Common myeloid progenitor, CD34-positive (primary cell): ENCODE measurements around the gene MVB12B.

ENCODE experiments used
- CTCF ChIA-PET: fragments of 350-600 bp; sonication (Branson Sonifier 250); formaldehyde crosslinking; loops from one replicate; lab custom pipeline; 2021; ENCODE audit warnings: antibody characterized with exemption; lab: Charles Lee
- POLR2A ChIA-PET: fragments of 350-600 bp; sonication (Branson Sonifier 250); formaldehyde crosslinking; loops from one replicate; lab custom pipeline; 2021; ENCODE audit warnings: antibody characterized with exemption; lab: Charles Lee
- DNase-seq, 3 donors: peaks; one replicate each; pipeline versions ENCODE4 v3.0.0 to v3.0.0-alpha.2; 2013
- H3K27ac ChIP-seq, 2 experiments: 1 replicate in 1 of 2; 2 replicates in 1 of 2; pipeline ENCODE4 v1.7.0; 2013; ENCODE audit warnings: inconsistent platforms in 2 of 2, low read length in 2 of 2, mild to moderate bottlenecking in 2 of 2, low read depth in 1 of 2, moderate library complexity in 1 of 2; ENCODE audit not compliant: severe bottlenecking in 2 of 2, insufficient read depth in 1 of 2, poor library complexity in 1 of 2
- H3K27me3 ChIP-seq, 5 experiments: replicated peaks in 2 of 5; 1 replicate in 3 of 5; 2 replicates in 2 of 5; pipeline versions ENCODE4 v1.6.1 to v1.7.0; 2013; ENCODE audit warnings: low read length in 4 of 5, mild to moderate bottlenecking in 2 of 5, moderate library complexity in 2 of 5, inconsistent platforms in 1 of 5; ENCODE audit not compliant: insufficient read depth in 5 of 5, control insufficient read depth in 4 of 5
- H3K36me3 ChIP-seq, 4 experiments: 1 replicate in 2 of 4; 2 replicates in 2 of 4; pipeline versions ENCODE4 v1.6.1 to v1.7.0; 2013; ENCODE audit warnings: low read length in 3 of 4, control low read depth in 1 of 4, mild to moderate bottlenecking in 1 of 4; ENCODE audit not compliant: control insufficient read depth in 4 of 4, insufficient read depth in 4 of 4
- H3K4me1 ChIP-seq, 4 experiments: 1 replicate in 3 of 4; 2 replicates in 1 of 4; pipeline versions ENCODE4 v1.6.1 to v1.7.1; 2013; ENCODE audit warnings: low read length in 3 of 4, mild to moderate bottlenecking in 3 of 4, control low read depth in 1 of 4, inconsistent platforms in 1 of 4, moderate library complexity in 1 of 4; ENCODE audit not compliant: control insufficient read depth in 4 of 4, insufficient read depth in 4 of 4; ENCODE audit errors: control extremely low read depth in 1 of 4
- H3K4me3 ChIP-seq, 7 experiments: 1 replicate in 4 of 7; 2 replicates in 3 of 7; pipeline versions ENCODE4 v1.5.1 to v1.7.0; 2013; ENCODE audit warnings: mild to moderate bottlenecking in 7 of 7, low read length in 6 of 7, moderate library complexity in 6 of 7, inconsistent platforms in 2 of 7, low read depth in 2 of 7, control low read depth in 1 of 7; ENCODE audit not compliant: insufficient read depth in 4 of 7, control insufficient read depth in 1 of 7; ENCODE audit errors: extremely low read depth in 1 of 7
- H3K9me3 ChIP-seq, 5 experiments: 1 replicate in 4 of 5; 2 replicates in 1 of 5; pipeline versions ENCODE4 v1.6.1 to v1.7.1; 2013; ENCODE audit warnings: low read length in 4 of 5, mild to moderate bottlenecking in 2 of 5, inconsistent platforms in 1 of 5, low read depth in 1 of 5, moderate library complexity in 1 of 5; ENCODE audit not compliant: control insufficient read depth in 4 of 5, insufficient read depth in 2 of 5; ENCODE audit errors: control extremely low read depth in 1 of 5
- WGBS: methylation state at CpG from one replicate; pipeline ENCODE4 v1.1.5; 2013; ENCODE audit not compliant: insufficient coverage; 5-methylcytosine and 5-hydroxymethylcytosine counted together

MVB12B gene

GRCh38 chr9:126386088-126386487 lies 59.5 kb downstream of the MVB12B start:
- POLR2A ChIA-PET = no interaction called here
- Histone ChIP-seq H3K27ac (no peak overlapping the region), H3K36me3 (peaks cover 0 to 20% (median 3%) of the 10 kb centered on the region in 4 experiments), H3K27me3 (no peaks in the 10 kb centered on the region), H3K9me3 (no peaks in the 10 kb centered on the region), H3K4me3 (no peak overlapping the region), H3K4me1 (peaks cover 8 to 24% (median 15%) of the 10 kb centered on the region in 4 experiments)
- CTCF ChIA-PET = interaction anchor here (0.7 to 16.7 kb wide), 12 partner anchors 10 to 105 kb away, joined by 3 to 230 read pairs (median 4); partner anchors contain the start of gene MVB12B
- peak; percentile 25 to 53 (median 39) for DNase-seq
- 78% methylated on average over 5 of the region's 5 CpGs for WGBS

GRCh38 chr9:126386776-126387175 lies 60.1 kb downstream of the MVB12B start:
- POLR2A ChIA-PET = no interaction called here
- CTCF ChIA-PET = interaction anchor here (0.6 to 16.7 kb wide), 10 partner anchors 11 to 104 kb away, joined by 3 to 230 read pairs (median 5); no protein-coding TSS in a partner anchor
- 98% methylated on average over 6 of the region's 6 CpGs for WGBS
- no peak for DNase-seq
- Histone ChIP-seq H3K9me3 (no peaks in the 10 kb centered on the region), H3K27me3 (no peaks in the 10 kb centered on the region), H3K4me1 (peaks cover 8 to 30% (median 15%) of the 10 kb centered on the region in 4 experiments), H3K36me3 (peaks cover 0 to 22% (median 2%) of the 10 kb centered on the region in 4 experiments), H3K4me3 (no peak overlapping the region), H3K27ac (no peak overlapping the region)

- Histone ChIP-seq H3K4me3 (no peak overlapping the region), H3K27ac (no peak overlapping the region), H3K4me1 (peaks cover 8 to 32% (median 15%) of the 10 kb centered on the region in 4 experiments)
Measured at GRCh38 chr9:126388964-126389708, 62.5 kb downstream of the MVB12B start.

GRCh38 chr9:126389992-126390391 lies 63.4 kb downstream of the MVB12B start:
- no peaks in the 10 kb centered on the region for H3K27me3 ChIP-seq
- peaks cover 2 to 39% (median 6%) of the 10 kb centered on the region in 4 experiments for H3K36me3 ChIP-seq
- no peaks in the 10 kb centered on the region for H3K9me3 ChIP-seq
- H3K4me3 ChIP-seq = no peak overlapping the region
- peaks cover 8 to 37% (median 16%) of the 10 kb centered on the region in 4 experiments for H3K4me1 ChIP-seq
- POLR2A ChIA-PET = no interaction called here
- CTCF ChIA-PET = interaction anchor here (2.1 to 16.7 kb wide), 4 partner anchors 8 to 101 kb away, joined by 5 to 230 read pairs (median 26); no protein-coding TSS in a partner anchor
- peak; percentile 32 to 82 (median 77) for DNase-seq
- no peak overlapping the region for H3K27ac ChIP-seq
- WGBS = 6% methylated on average over 1 of the region's 2 CpGs

More at GRCh38 chr9:126388964-126389708, 62.5 kb downstream of the MVB12B start:
- no peaks in the 10 kb centered on the region for H3K27me3 ChIP-seq
- ChIA-PET POLR2A (no interaction called here), CTCF (interaction anchor here (0.5 to 16.7 kb wide), 4 partner anchors 9 to 1124 kb away, joined by 3 to 230 read pairs (median 21); no protein-coding TSS in a partner anchor)
- no peak for DNase-seq
- WGBS = 95% methylated on average over 8 of the region's 8 CpGs
- peaks cover 2 to 35% (median 6%) of the 10 kb centered on the region in 4 experiments for H3K36me3 ChIP-seq
- H3K9me3 ChIP-seq = no peaks in the 10 kb centered on the region

- CTCF ChIA-PET = interaction anchor here (0.7 to 16.7 kb wide), 4 partner anchors 7 to 100 kb away, joined by 4 to 230 read pairs (median 26); no protein-coding TSS in a partner anchor
- H3K27ac ChIP-seq = no peak overlapping the region
- 90% methylated on average over 9 of the region's 9 CpGs for WGBS
- peaks cover 8 to 45% (median 21%) of the 10 kb centered on the region in 4 experiments for H3K4me1 ChIP-seq
- H3K36me3 ChIP-seq = peaks cover 2 to 46% (median 6%) of the 10 kb centered on the region in 4 experiments
- no peak overlapping the region for H3K4me3 ChIP-seq
- no peaks in the 10 kb centered on the region for H3K27me3 ChIP-seq
- DNase-seq = no peak
- no peaks in the 10 kb centered on the region for H3K9me3 ChIP-seq
- POLR2A ChIA-PET = no interaction called here
Measured at GRCh38 chr9:126390923-126391322, 64.3 kb downstream of the MVB12B start.

GRCh38 chr9:126391713-126392661 lies 65.4 kb downstream of the MVB12B start:
- CTCF ChIA-PET = interaction anchor here (0.7 to 16.7 kb wide), 4 partner anchors 52 to 100 kb away, joined by 3 to 230 read pairs (median 8); no protein-coding TSS in a partner anchor
- 98% methylated on average over 22 of the region's 24 CpGs for WGBS
- H3K9me3 ChIP-seq = no peaks in the 10 kb centered on the region
- peaks cover 12 to 51% (median 27%) of the 10 kb centered on the region in 4 experiments for H3K4me1 ChIP-seq
- no peak overlapping the region for H3K27ac ChIP-seq
- peaks cover 2 to 49% (median 6%) of the 10 kb centered on the region in 4 experiments for H3K36me3 ChIP-seq
- no peak overlapping the region for H3K4me3 ChIP-seq
- DNase-seq = no peak
- POLR2A ChIA-PET = no interaction called here
- no peaks in the 10 kb centered on the region for H3K27me3 ChIP-seq
